Transverse colon (tissue), 4 donors: ENCODE data around the gene MAPK4.

Source experiments
- EP300 ChIP-seq: sonication (generic); formaldehyde crosslinking; IDR thresholded peaks from one replicate; pipeline ENCODE4 v1.6.1; 2017; ENCODE audit warnings: antibody characterized with exemption, low read depth
- POLR2A ChIP-seq: fragments of 450-650 bp; IDR thresholded peaks from one replicate; pipeline ENCODE4 v1.6.1; 2016; ENCODE audit warnings: antibody characterized with exemption, mild to moderate bottlenecking, moderate library complexity
- POLR2AphosphoS5 ChIP-seq, 3 donors: sonication (generic); formaldehyde crosslinking; IDR thresholded peaks; one replicate each; pipeline ENCODE4 v1.6.1; 2016; ENCODE audit warnings: antibody characterized with exemption in 3 of 3
- TF ChIP-seq, protein P1 (sequence below), 5 experiments: fragments of 200-600 bp in 3 of 5; fragments of 450-650 bp in 2 of 5; sonication (generic) in 3 of 5; IDR thresholded peaks; 1 replicate in 2 of 5; 2 replicates in 3 of 5; pipeline ENCODE4 v1.5.1; 2016 to 2017; ENCODE audit warnings: antibody characterized with exemption in 5 of 5, inconsistent platforms in 3 of 5, mild to moderate bottlenecking in 2 of 5, moderate library complexity in 1 of 5

DNA sequence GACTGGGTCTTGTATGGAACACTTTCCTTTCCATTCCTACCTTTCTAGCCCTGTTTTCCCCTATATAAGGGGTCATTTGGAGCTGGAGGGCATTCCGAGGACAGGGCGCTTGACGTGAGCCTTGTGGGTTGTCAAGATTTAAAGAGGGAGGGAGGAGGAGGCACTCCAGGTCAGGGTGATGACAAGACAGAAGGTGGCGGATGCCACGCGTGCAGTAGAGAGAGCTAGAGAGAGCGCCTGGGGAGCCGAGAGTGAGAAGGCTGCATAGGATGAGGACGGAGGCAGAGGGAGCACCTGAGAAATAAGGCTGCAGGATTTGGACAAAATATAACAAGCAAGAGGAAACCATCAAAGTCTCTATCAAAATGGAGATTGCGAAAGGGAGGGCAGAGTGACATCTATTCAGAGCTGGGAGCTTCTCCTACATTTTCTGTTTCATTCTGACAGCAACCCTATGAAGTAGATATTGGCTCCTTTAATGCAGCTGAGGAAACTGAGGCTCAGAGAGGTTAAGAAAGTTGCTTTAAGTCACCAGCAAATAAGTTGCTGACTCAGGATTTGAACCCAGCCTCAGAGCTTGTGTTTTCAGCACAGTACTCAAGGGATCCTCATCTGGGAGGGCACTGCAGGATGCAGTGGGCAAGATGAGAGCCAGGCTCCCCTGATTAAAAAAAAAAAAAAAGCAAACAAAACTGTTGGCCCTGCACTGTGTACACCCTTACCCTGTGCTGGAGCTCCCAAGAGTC lies 135.7 kb downstream of the MAPK4 start:
- TF ChIP-seq POLR2AphosphoS5 (IDR thresholded peaks at IDR 0.05), result no peak
- TF ChIP-seq, protein P1, sequence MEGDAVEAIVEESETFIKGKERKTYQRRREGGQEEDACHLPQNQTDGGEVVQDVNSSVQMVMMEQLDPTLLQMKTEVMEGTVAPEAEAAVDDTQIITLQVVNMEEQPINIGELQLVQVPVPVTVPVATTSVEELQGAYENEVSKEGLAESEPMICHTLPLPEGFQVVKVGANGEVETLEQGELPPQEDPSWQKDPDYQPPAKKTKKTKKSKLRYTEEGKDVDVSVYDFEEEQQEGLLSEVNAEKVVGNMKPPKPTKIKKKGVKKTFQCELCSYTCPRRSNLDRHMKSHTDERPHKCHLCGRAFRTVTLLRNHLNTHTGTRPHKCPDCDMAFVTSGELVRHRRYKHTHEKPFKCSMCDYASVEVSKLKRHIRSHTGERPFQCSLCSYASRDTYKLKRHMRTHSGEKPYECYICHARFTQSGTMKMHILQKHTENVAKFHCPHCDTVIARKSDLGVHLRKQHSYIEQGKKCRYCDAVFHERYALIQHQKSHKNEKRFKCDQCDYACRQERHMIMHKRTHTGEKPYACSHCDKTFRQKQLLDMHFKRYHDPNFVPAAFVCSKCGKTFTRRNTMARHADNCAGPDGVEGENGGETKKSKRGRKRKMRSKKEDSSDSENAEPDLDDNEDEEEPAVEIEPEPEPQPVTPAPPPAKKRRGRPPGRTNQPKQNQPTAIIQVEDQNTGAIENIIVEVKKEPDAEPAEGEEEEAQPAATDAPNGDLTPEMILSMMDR (IDR thresholded peaks at IDR 0.05), result no peak
- TF ChIP-seq POLR2A, result no peak
- TF ChIP-seq EP300, result no peak
